Type B pancreatic cell (in vitro differentiated cells): ENCODE results near the gene PLA2G12B. TPM values are rescaled to one million over a fixed set of nuclear protein-coding genes. Genes with fewer than 3 reads are reported as not detected.
"Not testable (repeated sequence)": the region's sequence is repeated elsewhere in the genome, so short reads cannot be mapped to it uniquely, and the experiment has no call there.

Source experiments
- DNase-seq: peaks from one replicate; pipeline ENCODE4 v3.0.0; 2021; ENCODE audit warnings: mixed read lengths; ENCODE audit not compliant: unreplicated experiment; ENCODE audit errors: extremely low spot score
- H3K27ac Mint-ChIP-seq: 2 replicates; pipeline ENCODE4 v1.8.0; 2021; ENCODE audit warnings: mild to moderate bottlenecking, mixed read lengths
- H3K27me3 Mint-ChIP-seq: 2 replicates; pipeline ENCODE4 v1.8.0; 2021; ENCODE audit warnings: mixed read lengths
- H3K36me3 Mint-ChIP-seq: 2 replicates; pipeline ENCODE4 v1.8.0; 2021; ENCODE audit warnings: mixed read lengths
- H3K4me1 Mint-ChIP-seq: one replicate; pipeline ENCODE4 v1.8.0; 2021; ENCODE audit warnings: mixed read lengths; ENCODE audit not compliant: unreplicated experiment
- H3K4me3 Mint-ChIP-seq: 2 replicates; pipeline ENCODE4 v1.8.0; 2021; ENCODE audit warnings: mild to moderate bottlenecking, mixed read lengths
- H3K9me3 Mint-ChIP-seq: 2 replicates; pipeline ENCODE4 v1.8.0; 2021; ENCODE audit warnings: mixed read lengths
- long read RNA-seq: library from polyadenylated mRNA; unstranded; transcript quantifications from one replicate; pipeline ENCODE4 v2.0.0, GENCODE V29; 2020
- total RNA-seq: library from RNA; stranded (reverse); gene quantifications from 2 replicates; pipeline ENCODE4 v1.2.1, GENCODE V29; 2021; ENCODE audit warnings: low replicate concordance
- TF ChIP-seq, protein P1 (sequence below): fragments of 200-600 bp; sonication (generic); conservative IDR thresholded peaks from 2 replicates; pipeline ENCODE4 v1.5.0; 2021; ENCODE audit warnings: antibody characterized with exemption, mild to moderate bottlenecking

PLA2G12B gene
- total RNA-seq, result 1.2 and 4.2 TPM in 2 replicates
- long read RNA-seq, partial matches to known transcripts, result 8 of 13 reads
- long read RNA-seq, other reads (novel, unspliced or antisense), result 3 of 13 reads

DNA sequence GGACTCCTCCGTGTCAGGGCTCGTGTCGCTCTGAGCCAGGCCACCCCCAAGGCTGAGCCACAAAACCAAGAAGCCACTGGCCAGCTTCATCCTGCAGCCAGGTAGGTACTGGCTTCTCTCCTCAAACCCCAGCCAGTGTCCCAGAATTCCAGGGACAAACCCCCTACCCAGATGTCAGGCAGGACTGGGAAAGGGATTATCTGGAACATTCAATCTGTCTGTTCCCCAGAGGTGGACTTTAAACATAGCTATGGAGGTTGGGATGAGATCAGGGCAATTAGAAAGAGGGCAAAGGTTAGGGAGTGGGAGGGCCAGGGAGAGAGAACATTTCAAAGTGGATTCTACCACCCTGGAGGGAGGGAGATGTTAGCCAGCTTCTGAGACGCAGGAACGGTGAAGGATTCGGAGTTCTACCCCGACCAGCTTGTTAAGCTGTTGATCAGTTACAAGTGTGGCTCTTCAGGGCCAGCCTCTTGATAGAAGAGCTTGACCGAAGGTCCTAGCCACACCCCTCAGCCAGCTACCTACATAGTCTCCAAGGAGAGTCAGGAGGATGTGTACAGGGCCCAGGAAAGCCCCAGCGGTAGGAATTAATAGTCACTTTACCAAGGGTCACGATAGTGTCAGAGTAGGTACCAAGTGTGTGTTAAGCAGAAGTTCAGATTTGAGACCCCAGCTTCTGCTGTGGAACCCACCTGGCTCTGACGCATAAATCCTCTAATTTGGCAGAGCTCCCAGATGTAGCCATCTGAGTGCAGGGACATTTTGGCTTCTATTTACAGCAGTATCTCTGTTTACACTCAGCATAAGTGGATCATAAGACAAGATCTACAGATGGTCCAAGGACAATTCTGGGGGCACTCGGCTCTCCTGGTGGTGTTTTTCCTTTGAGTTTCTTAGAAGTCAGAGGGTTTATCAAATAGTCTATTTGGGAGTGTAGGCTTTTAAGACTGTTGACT, at the start of gene PLA2G12B:
PLA2G12B (minus strand) TSS at position 211 of the 959 bp plus-strand sequence; CDS start at position 90, 121 bp downstream.
- Mint-ChIP-seq H3K36me3 (no peaks in the 10 kb centered on the region), H3K27me3 (peaks cover 8% of the 10 kb centered on the region), H3K9me3 (no peaks in the 10 kb centered on the region), H3K4me1 (peaks cover 13% of the 10 kb centered on the region), H3K27ac (peak within 1 kb of the TSS; percentile 88), H3K4me3 (peak within 1 kb of the TSS; percentile 61)
- TF ChIP-seq, protein P1, sequence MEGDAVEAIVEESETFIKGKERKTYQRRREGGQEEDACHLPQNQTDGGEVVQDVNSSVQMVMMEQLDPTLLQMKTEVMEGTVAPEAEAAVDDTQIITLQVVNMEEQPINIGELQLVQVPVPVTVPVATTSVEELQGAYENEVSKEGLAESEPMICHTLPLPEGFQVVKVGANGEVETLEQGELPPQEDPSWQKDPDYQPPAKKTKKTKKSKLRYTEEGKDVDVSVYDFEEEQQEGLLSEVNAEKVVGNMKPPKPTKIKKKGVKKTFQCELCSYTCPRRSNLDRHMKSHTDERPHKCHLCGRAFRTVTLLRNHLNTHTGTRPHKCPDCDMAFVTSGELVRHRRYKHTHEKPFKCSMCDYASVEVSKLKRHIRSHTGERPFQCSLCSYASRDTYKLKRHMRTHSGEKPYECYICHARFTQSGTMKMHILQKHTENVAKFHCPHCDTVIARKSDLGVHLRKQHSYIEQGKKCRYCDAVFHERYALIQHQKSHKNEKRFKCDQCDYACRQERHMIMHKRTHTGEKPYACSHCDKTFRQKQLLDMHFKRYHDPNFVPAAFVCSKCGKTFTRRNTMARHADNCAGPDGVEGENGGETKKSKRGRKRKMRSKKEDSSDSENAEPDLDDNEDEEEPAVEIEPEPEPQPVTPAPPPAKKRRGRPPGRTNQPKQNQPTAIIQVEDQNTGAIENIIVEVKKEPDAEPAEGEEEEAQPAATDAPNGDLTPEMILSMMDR, result no peak
- no peak for DNase-seq

GRCh38 chr10:73003822-73004221, 49.2 kb upstream of the PLA2G12B start:
- TF ChIP-seq, protein P1, result no peak
- Mint-ChIP-seq H3K27me3 (no peaks in the 10 kb centered on the region), H3K9me3 (peaks cover 4% of the 10 kb centered on the region), H3K27ac (no peak overlapping the region), H3K36me3 (peaks cover 13% of the 10 kb centered on the region), H3K4me3 (no peak overlapping the region), H3K4me1 (no peaks in the 10 kb centered on the region)
- no peak for DNase-seq

DNA sequence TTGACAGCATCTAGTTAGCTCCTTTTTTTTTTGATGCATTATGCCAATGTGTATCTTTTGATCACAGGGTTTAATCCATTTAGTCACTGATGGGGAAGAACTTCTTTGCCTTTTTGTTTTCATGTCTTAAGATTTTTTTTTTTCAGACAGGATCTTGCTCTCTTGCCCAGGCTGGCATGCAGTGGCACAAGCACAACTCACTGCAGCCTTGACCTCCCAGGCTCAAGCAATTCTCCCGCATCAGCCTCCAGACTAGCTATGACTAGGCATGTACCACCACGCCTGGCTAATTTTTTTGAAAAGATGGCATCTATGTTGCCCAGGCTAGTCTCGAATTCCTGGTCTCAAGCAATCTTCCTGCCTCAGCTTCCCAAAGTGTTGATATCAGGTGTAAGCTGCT, 46.4 kb upstream of the PLA2G12B start:
- Mint-ChIP-seq H3K27ac (no peak overlapping the region), H3K4me1 (no peaks in the 10 kb centered on the region), H3K27me3 (no peaks in the 10 kb centered on the region), H3K36me3 (peaks cover 3% of the 10 kb centered on the region), H3K9me3 (peaks cover 4% of the 10 kb centered on the region), H3K4me3 (no peak overlapping the region)
- DNase-seq, result no peak
- TF ChIP-seq, protein P1, result no peak

DNA sequence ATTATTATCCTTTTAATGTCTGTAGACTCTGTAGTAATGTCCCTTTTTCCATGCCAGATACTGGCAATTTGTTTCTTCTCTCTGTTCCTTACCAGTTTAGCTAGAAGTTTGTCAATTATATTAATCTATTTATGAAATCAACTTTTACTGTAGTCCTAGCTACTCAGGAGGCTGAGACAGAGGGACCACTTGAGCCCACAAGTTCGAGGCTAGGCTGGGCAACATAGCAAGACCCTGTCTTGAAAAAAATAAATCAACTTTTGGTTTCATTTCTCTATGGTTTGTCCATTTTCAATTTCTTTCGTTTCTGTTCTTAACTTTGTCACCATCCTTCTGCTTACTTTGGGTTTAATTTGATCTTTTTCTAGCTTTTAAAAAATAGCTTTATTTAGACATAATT, 42.5 kb upstream of the PLA2G12B start:
- TF ChIP-seq, protein P1, result no peak
- H3K4me1 Mint-ChIP-seq, result no peaks in the 10 kb centered on the region
- no peak for DNase-seq
- no peak overlapping the region for H3K27ac Mint-ChIP-seq
- peaks cover 3% of the 10 kb centered on the region for H3K36me3 Mint-ChIP-seq
- H3K4me3 Mint-ChIP-seq, result no peak overlapping the region
- peaks cover 4% of the 10 kb centered on the region for H3K9me3 Mint-ChIP-seq
- H3K27me3 Mint-ChIP-seq, result no peaks in the 10 kb centered on the region

GRCh38 chr10:72995459-72995858, 40.9 kb upstream of the PLA2G12B start:
- DNase-seq, H3K36me3 Mint-ChIP-seq, H3K9me3 Mint-ChIP-seq, H3K27me3 Mint-ChIP-seq, H3K27ac Mint-ChIP-seq, H3K4me3 Mint-ChIP-seq, H3K4me1 Mint-ChIP-seq: not testable (repeated sequence)

- not testable (repeated sequence) for DNase-seq, H3K36me3 Mint-ChIP-seq, H3K4me3 Mint-ChIP-seq, H3K4me1 Mint-ChIP-seq, H3K9me3 Mint-ChIP-seq, H3K27me3 Mint-ChIP-seq, H3K27ac Mint-ChIP-seq
These were observed 35.2 kb upstream of the PLA2G12B start for GRCh38 chr10:72989771-72990170.

DNA sequence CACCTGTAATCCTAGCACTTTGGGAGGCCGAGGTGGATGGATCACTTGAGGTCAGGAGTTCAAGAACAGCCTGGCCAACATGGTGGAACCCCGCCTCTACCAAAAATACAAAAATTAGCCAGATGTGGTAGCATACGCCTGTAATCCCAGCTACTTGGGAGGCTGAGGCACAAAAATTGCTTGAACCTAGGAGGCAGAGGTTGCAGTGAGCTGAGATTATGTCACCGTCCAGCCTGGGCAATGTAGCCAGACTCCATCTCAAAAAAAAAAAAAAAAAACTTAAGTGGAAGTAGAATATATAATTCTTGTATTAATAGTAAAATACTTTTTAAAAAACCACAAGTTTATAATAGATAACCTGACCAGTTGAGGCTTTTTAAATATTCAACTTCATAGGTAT, 30.0 kb upstream of the PLA2G12B start:
- not testable (repeated sequence) for H3K4me1 Mint-ChIP-seq, H3K27ac Mint-ChIP-seq, H3K36me3 Mint-ChIP-seq

More for the DNA sequence above, 30.0 kb upstream of the PLA2G12B start:
- peaks cover 15% of the 10 kb centered on the region for H3K9me3 Mint-ChIP-seq
- DNase-seq, H3K4me3 Mint-ChIP-seq, H3K27me3 Mint-ChIP-seq: not testable (repeated sequence)
